ENCODE results near the gene KCNH1.

Gene KCNH1

GRCh38 chr1:210777914-210778313, 356.0 kb downstream of the KCNH1 start:
- 100% methylated on average over 2 of the region's 2 CpGs for WGBS (ENCODE audit: insufficient coverage)
- Histone ChIP-seq H3K4me3 (ENCODE audit: control insufficient read depth in 1 of 7, extremely low read depth in 1 of 7, insufficient read depth in 4 of 7, low read depth in 2 of 7, low read length in 6 of 7) (no peak overlapping the region), H3K9me3 (ENCODE audit: control extremely low read depth in 1 of 5, control insufficient read depth in 4 of 5, insufficient read depth in 2 of 5, low read depth in 1 of 5, low read length in 4 of 5) (no peaks in the 10 kb centered on the region), H3K27ac (ENCODE audit: insufficient read depth in 1 of 2, low read depth in 1 of 2, low read length in 2 of 2, poor library complexity in 1 of 2, severe bottlenecking in 2 of 2) (no peak overlapping the region), H3K27me3 (replicated peaks in 2 of 5; ENCODE audit: control insufficient read depth in 4 of 5, insufficient read depth in 5 of 5, low read length in 4 of 5) (no peaks in the 10 kb centered on the region), H3K36me3 (ENCODE audit: control insufficient read depth in 4 of 4, insufficient read depth in 4 of 4, low read length in 3 of 4) (no peaks in the 10 kb centered on the region), H3K4me1 (ENCODE audit: control extremely low read depth in 1 of 4, control insufficient read depth in 4 of 4, insufficient read depth in 4 of 4, low read length in 3 of 4) (no peaks in the 10 kb centered on the region)
- CTCF ChIA-PET, result interaction anchor here (0.9 kb wide), 1 partner anchor 16 kb away, joined by 3 read pairs; no protein-coding TSS in a partner anchor
- POLR2A ChIA-PET, result no interaction called here
- DNase-seq, result no peak

GRCh38 chr1:210776712-210777111, 357.2 kb downstream of the KCNH1 start:
- Histone ChIP-seq H3K4me1 (ENCODE audit: control extremely low read depth in 1 of 4, control insufficient read depth in 4 of 4, insufficient read depth in 4 of 4, low read length in 3 of 4) (no peaks in the 10 kb centered on the region), H3K27ac (ENCODE audit: insufficient read depth in 1 of 2, low read depth in 1 of 2, low read length in 2 of 2, poor library complexity in 1 of 2, severe bottlenecking in 2 of 2) (no peak overlapping the region), H3K36me3 (ENCODE audit: control insufficient read depth in 4 of 4, insufficient read depth in 4 of 4, low read length in 3 of 4) (no peaks in the 10 kb centered on the region), H3K4me3 (ENCODE audit: control insufficient read depth in 1 of 7, extremely low read depth in 1 of 7, insufficient read depth in 4 of 7, low read depth in 2 of 7, low read length in 6 of 7) (no peak overlapping the region), H3K9me3 (ENCODE audit: control extremely low read depth in 1 of 5, control insufficient read depth in 4 of 5, insufficient read depth in 2 of 5, low read depth in 1 of 5, low read length in 4 of 5) (no peaks in the 10 kb centered on the region), H3K27me3 (replicated peaks in 2 of 5; ENCODE audit: control insufficient read depth in 4 of 5, insufficient read depth in 5 of 5, low read length in 4 of 5) (no peaks in the 10 kb centered on the region)
- POLR2A ChIA-PET, result no interaction called here
- no CpG with 5 or more reads among the region's 3 CpGs for WGBS (ENCODE audit: insufficient coverage)
- CTCF ChIA-PET, result no interaction called here
- no peak for DNase-seq

- Histone ChIP-seq H3K36me3 (ENCODE audit: control insufficient read depth in 4 of 4, insufficient read depth in 4 of 4, low read length in 3 of 4) (no peaks in the 10 kb centered on the region), H3K4me3 (ENCODE audit: control insufficient read depth in 1 of 7, extremely low read depth in 1 of 7, insufficient read depth in 4 of 7, low read depth in 2 of 7, low read length in 6 of 7) (no peak overlapping the region), H3K4me1 (ENCODE audit: control extremely low read depth in 1 of 4, control insufficient read depth in 4 of 4, insufficient read depth in 4 of 4, low read length in 3 of 4) (no peaks in the 10 kb centered on the region), H3K9me3 (ENCODE audit: control extremely low read depth in 1 of 5, control insufficient read depth in 4 of 5, insufficient read depth in 2 of 5, low read depth in 1 of 5, low read length in 4 of 5) (no peaks in the 10 kb centered on the region), H3K27ac (ENCODE audit: insufficient read depth in 1 of 2, low read depth in 1 of 2, low read length in 2 of 2, poor library complexity in 1 of 2, severe bottlenecking in 2 of 2) (no peak overlapping the region), H3K27me3 (replicated peaks in 2 of 5; ENCODE audit: control insufficient read depth in 4 of 5, insufficient read depth in 5 of 5, low read length in 4 of 5) (no peaks in the 10 kb centered on the region)
- WGBS (ENCODE audit: insufficient coverage), result 100% methylated on average over 5 of the region's 6 CpGs
- DNase-seq, result no peak
- POLR2A ChIA-PET, result no interaction called here
- CTCF ChIA-PET, result no interaction called here
These were observed 358.7 kb downstream of the KCNH1 start for GRCh38 chr1:210775289-210775688.

GRCh38 chr1:210773450-210773849, 360.5 kb downstream of the KCNH1 start:
- no peaks in the 10 kb centered on the region for H3K4me1 ChIP-seq (ENCODE audit: control extremely low read depth in 1 of 4, control insufficient read depth in 4 of 4, insufficient read depth in 4 of 4, low read length in 3 of 4)
- no peak overlapping the region for H3K4me3 ChIP-seq (ENCODE audit: control insufficient read depth in 1 of 7, extremely low read depth in 1 of 7, insufficient read depth in 4 of 7, low read depth in 2 of 7, low read length in 6 of 7)
- no peaks in the 10 kb centered on the region for H3K36me3 ChIP-seq (ENCODE audit: control insufficient read depth in 4 of 4, insufficient read depth in 4 of 4, low read length in 3 of 4)
- no peaks in the 10 kb centered on the region for H3K27me3 ChIP-seq (replicated peaks in 2 of 5; ENCODE audit: control insufficient read depth in 4 of 5, insufficient read depth in 5 of 5, low read length in 4 of 5)
- no peak for DNase-seq
- CTCF ChIA-PET, result no interaction called here
- WGBS (ENCODE audit: insufficient coverage), result 86% methylated on average over 1 of the region's 2 CpGs
- no peak overlapping the region for H3K27ac ChIP-seq (ENCODE audit: insufficient read depth in 1 of 2, low read depth in 1 of 2, low read length in 2 of 2, poor library complexity in 1 of 2, severe bottlenecking in 2 of 2)
- H3K9me3 ChIP-seq (ENCODE audit: control extremely low read depth in 1 of 5, control insufficient read depth in 4 of 5, insufficient read depth in 2 of 5, low read depth in 1 of 5, low read length in 4 of 5), result no peaks in the 10 kb centered on the region
- POLR2A ChIA-PET, result no interaction called here

- DNase-seq, result no peak
- Histone ChIP-seq H3K4me3 (ENCODE audit: control insufficient read depth in 1 of 7, extremely low read depth in 1 of 7, insufficient read depth in 4 of 7, low read depth in 2 of 7, low read length in 6 of 7) (no peak overlapping the region), H3K36me3 (ENCODE audit: control insufficient read depth in 4 of 4, insufficient read depth in 4 of 4, low read length in 3 of 4) (no peaks in the 10 kb centered on the region), H3K27me3 (replicated peaks in 2 of 5; ENCODE audit: control insufficient read depth in 4 of 5, insufficient read depth in 5 of 5, low read length in 4 of 5) (no peaks in the 10 kb centered on the region), H3K27ac (ENCODE audit: insufficient read depth in 1 of 2, low read depth in 1 of 2, low read length in 2 of 2, poor library complexity in 1 of 2, severe bottlenecking in 2 of 2) (no peak overlapping the region), H3K4me1 (ENCODE audit: control extremely low read depth in 1 of 4, control insufficient read depth in 4 of 4, insufficient read depth in 4 of 4, low read length in 3 of 4) (no peaks in the 10 kb centered on the region), H3K9me3 (ENCODE audit: control extremely low read depth in 1 of 5, control insufficient read depth in 4 of 5, insufficient read depth in 2 of 5, low read depth in 1 of 5, low read length in 4 of 5) (no peaks in the 10 kb centered on the region)
- POLR2A ChIA-PET, result no interaction called here
- CTCF ChIA-PET, result no interaction called here
- 76% methylated on average over 4 of the region's 5 CpGs for WGBS (ENCODE audit: insufficient coverage)
These were observed 362.8 kb downstream of the KCNH1 start for GRCh38 chr1:210771131-210771530.

- H3K4me3 ChIP-seq (ENCODE audit: control insufficient read depth in 1 of 7, extremely low read depth in 1 of 7, insufficient read depth in 4 of 7, low read depth in 2 of 7, low read length in 6 of 7), result no peak overlapping the region
- no peaks in the 10 kb centered on the region for H3K4me1 ChIP-seq (ENCODE audit: control extremely low read depth in 1 of 4, control insufficient read depth in 4 of 4, insufficient read depth in 4 of 4, low read length in 3 of 4)
- H3K27me3 ChIP-seq (replicated peaks in 2 of 5; ENCODE audit: control insufficient read depth in 4 of 5, insufficient read depth in 5 of 5, low read length in 4 of 5), result no peaks in the 10 kb centered on the region
- ChIA-PET CTCF (no interaction called here), POLR2A (no interaction called here)
- no peak for DNase-seq
- H3K36me3 ChIP-seq (ENCODE audit: control insufficient read depth in 4 of 4, insufficient read depth in 4 of 4, low read length in 3 of 4), result no peaks in the 10 kb centered on the region
- no peak overlapping the region for H3K27ac ChIP-seq (ENCODE audit: insufficient read depth in 1 of 2, low read depth in 1 of 2, low read length in 2 of 2, poor library complexity in 1 of 2, severe bottlenecking in 2 of 2)
- no peaks in the 10 kb centered on the region for H3K9me3 ChIP-seq (ENCODE audit: control extremely low read depth in 1 of 5, control insufficient read depth in 4 of 5, insufficient read depth in 2 of 5, low read depth in 1 of 5, low read length in 4 of 5)
- WGBS (ENCODE audit: insufficient coverage), result 83% methylated on average over 9 of the region's 9 CpGs
These were observed 363.5 kb downstream of the KCNH1 start for GRCh38 chr1:210770396-210770984.

GRCh38 chr1:210769473-210769872, 364.5 kb downstream of the KCNH1 start:
- Histone ChIP-seq H3K9me3 (ENCODE audit: control extremely low read depth in 1 of 5, control insufficient read depth in 4 of 5, insufficient read depth in 2 of 5, low read depth in 1 of 5, low read length in 4 of 5) (no peaks in the 10 kb centered on the region), H3K27ac (ENCODE audit: insufficient read depth in 1 of 2, low read depth in 1 of 2, low read length in 2 of 2, poor library complexity in 1 of 2, severe bottlenecking in 2 of 2) (no peak overlapping the region), H3K4me3 (ENCODE audit: control insufficient read depth in 1 of 7, extremely low read depth in 1 of 7, insufficient read depth in 4 of 7, low read depth in 2 of 7, low read length in 6 of 7) (no peak overlapping the region), H3K27me3 (replicated peaks in 2 of 5; ENCODE audit: control insufficient read depth in 4 of 5, insufficient read depth in 5 of 5, low read length in 4 of 5) (no peaks in the 10 kb centered on the region), H3K4me1 (ENCODE audit: control extremely low read depth in 1 of 4, control insufficient read depth in 4 of 4, insufficient read depth in 4 of 4, low read length in 3 of 4) (no peaks in the 10 kb centered on the region), H3K36me3 (ENCODE audit: control insufficient read depth in 4 of 4, insufficient read depth in 4 of 4, low read length in 3 of 4) (no peaks in the 10 kb centered on the region)
- no peak for DNase-seq
- ChIA-PET CTCF (no interaction called here), POLR2A (no interaction called here)
- 94% methylated on average over 4 of the region's 4 CpGs for WGBS (ENCODE audit: insufficient coverage)

Data from common myeloid progenitor, CD34-positive (primary cell).